Measurements from ENCODE around the gene PER2.

The PER2 gene

GRCh38 chr2:238271061-238271554 is 17.3 kb downstream of the PER2 start:
- H3K4me3 ChIP-seq (ENCODE audit: low read depth, low read length), result no peak overlapping the region
- TF ChIP-seq, protein P1, sequence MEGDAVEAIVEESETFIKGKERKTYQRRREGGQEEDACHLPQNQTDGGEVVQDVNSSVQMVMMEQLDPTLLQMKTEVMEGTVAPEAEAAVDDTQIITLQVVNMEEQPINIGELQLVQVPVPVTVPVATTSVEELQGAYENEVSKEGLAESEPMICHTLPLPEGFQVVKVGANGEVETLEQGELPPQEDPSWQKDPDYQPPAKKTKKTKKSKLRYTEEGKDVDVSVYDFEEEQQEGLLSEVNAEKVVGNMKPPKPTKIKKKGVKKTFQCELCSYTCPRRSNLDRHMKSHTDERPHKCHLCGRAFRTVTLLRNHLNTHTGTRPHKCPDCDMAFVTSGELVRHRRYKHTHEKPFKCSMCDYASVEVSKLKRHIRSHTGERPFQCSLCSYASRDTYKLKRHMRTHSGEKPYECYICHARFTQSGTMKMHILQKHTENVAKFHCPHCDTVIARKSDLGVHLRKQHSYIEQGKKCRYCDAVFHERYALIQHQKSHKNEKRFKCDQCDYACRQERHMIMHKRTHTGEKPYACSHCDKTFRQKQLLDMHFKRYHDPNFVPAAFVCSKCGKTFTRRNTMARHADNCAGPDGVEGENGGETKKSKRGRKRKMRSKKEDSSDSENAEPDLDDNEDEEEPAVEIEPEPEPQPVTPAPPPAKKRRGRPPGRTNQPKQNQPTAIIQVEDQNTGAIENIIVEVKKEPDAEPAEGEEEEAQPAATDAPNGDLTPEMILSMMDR (IDR thresholded peaks at IDR 0.05; ENCODE audit: low read depth, low read length, missing control alignments), result no peak
- DNase-seq (ENCODE audit: low read depth), result no peak

DNA sequence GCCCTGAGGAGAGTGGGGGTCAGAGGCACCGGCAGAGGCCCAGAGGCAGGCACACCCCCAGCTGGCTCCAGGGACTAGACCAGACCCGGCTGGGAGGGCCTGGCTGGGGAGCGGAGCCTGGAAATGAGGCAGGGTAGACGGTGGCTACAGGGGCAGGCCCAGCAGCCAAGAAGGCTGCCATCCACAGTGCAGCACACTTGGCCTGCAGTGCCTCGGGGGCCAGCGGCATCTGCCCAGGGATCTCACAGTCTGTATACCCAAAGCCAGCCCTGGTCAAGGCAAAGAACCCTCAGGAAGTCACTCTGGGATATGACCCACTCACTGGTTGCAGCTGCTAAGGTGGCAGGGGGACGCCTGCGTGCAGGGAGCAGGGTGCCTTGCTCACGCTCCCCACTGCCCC is 17.8 kb downstream of the PER2 start:
- no peak overlapping the region for H3K4me3 ChIP-seq (ENCODE audit: low read depth, low read length)
- no peak for DNase-seq (ENCODE audit: low read depth)
- TF ChIP-seq, protein P1 (IDR thresholded peaks at IDR 0.05; ENCODE audit: low read depth, low read length, missing control alignments), result no peak

DNA sequence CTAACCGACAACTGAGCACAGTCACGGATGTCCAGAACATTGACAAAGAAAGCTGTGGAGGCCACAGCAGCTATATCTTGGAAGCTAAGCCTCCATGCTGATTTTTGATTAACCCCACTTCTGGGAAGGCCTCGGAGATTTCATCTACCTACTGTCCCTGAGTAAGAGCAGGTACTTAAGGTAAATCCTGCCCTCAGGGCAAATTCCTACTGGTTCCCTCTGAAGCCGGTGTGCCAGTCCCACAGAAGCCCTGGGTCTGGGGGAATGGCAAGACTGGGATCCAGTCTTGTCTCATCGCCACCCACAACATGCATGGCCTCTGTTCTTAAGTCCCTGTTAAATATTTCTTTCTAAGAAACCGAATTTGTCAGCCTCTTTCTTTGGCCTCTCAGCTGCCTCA is 18.7 kb downstream of the PER2 start:
- TF ChIP-seq, protein P1 (IDR thresholded peaks at IDR 0.05; ENCODE audit: low read depth, low read length, missing control alignments), result no peak

GRCh38 chr2:238267884-238268680 is 20.3 kb downstream of the PER2 start:
- no peak for DNase-seq (ENCODE audit: low read depth)
- H3K4me3 ChIP-seq (ENCODE audit: low read depth, low read length), result no peak overlapping the region
- TF ChIP-seq, protein P1 (IDR thresholded peaks at IDR 0.05; ENCODE audit: low read depth, low read length, missing control alignments), result no peak

More for the DNA sequence above, 18.7 kb downstream of the PER2 start:
- H3K4me3 ChIP-seq (ENCODE audit: low read depth, low read length), result no peak overlapping the region
- DNase-seq (ENCODE audit: low read depth), result no peak

DNA sequence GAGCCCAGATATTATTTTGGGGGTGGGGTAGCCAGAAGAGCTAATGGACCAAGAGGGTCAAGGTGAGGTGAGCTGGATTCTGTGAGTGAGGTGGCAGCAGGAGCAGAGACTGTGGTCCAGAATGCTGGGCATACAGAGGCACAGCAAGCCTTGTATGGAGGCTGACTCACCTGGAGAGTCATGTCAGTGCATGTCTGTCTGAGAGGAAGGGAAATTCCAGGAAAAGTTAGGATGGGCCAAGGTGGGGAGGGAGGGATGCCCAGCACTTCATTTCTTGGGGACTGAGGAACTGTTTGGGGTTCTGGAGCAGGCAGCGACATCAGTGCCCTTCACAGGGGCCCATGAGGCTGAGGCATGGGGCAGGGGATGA is 21.1 kb downstream of the PER2 start:
- H3K4me3 ChIP-seq (ENCODE audit: low read depth, low read length), result no peak overlapping the region
- no peak for DNase-seq (ENCODE audit: low read depth)
- TF ChIP-seq, protein P1 (IDR thresholded peaks at IDR 0.05; ENCODE audit: low read depth, low read length, missing control alignments), result no peak

DNA sequence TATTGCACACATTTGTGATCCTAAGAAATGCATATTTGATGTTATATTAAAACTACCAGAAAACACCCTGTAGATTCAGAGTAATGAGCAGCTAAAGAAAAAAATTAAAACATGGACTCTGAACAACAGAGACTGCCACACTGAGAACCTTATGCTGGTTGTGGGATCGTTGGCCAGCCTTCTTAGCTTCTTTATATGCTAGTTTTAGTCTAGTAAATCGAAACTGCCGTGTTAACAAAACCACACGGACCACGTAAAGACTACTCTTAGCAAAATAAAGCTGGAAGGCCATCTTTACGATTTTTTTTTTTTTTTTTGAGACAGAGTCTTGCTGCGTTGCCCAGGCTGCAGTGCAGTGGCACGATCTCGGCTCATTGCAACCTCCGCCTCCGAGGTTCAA is 22.8 kb downstream of the PER2 start:
- no peak for DNase-seq (ENCODE audit: low read depth)
- TF ChIP-seq, protein P1 (IDR thresholded peaks at IDR 0.05; ENCODE audit: low read depth, low read length, missing control alignments), result no peak
- no peak overlapping the region for H3K4me3 ChIP-seq (ENCODE audit: low read depth, low read length)

- no peak for DNase-seq (ENCODE audit: low read depth)
- TF ChIP-seq, protein P1 (IDR thresholded peaks at IDR 0.05; ENCODE audit: low read depth, low read length, missing control alignments), result no peak
- no peak overlapping the region for H3K4me3 ChIP-seq (ENCODE audit: low read depth, low read length)
These were observed 24.3 kb downstream of the PER2 start for GRCh38 chr2:238264072-238264460.

All from GM12864 (cell line).